ENCODE measurements around the gene GPC3.

GPC3 gene

GRCh38 chrX:133972916-133973315, 12.5 kb downstream of the GPC3 start:
- no peak for DNase-seq (ENCODE audit: low read depth, low spot score)
- H3K27ac ChIP-seq = no peak overlapping the region

- no peak for DNase-seq (ENCODE audit: low read depth, low spot score)
- no peak overlapping the region for H3K27ac ChIP-seq
Observed at GRCh38 chrX:133971586-133971985, 13.8 kb downstream of the GPC3 start.

DNA sequence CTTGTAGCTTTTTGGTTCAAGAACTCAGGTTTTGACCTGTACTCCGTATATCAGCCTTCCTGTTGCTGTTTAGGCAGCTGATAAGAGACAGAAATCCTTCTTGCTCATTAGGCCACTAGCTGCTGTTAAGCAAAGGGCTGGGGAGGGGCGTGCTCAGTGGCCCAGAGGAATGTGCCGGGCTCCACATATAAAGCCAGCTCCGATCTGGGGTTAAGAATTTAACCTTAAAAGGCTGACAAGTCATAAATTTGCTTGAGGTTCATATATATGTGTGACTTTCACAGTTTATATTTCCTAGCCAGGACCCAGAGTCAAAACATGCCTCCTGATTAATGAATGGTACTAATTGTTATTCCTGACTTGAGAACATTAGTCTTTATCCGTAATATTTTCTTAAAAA, 15.3 kb downstream of the GPC3 start:
- DNase-seq (ENCODE audit: low read depth, low spot score) = no peak
- no peak overlapping the region for H3K27ac ChIP-seq

- no peak for DNase-seq (ENCODE audit: low read depth, low spot score)
- H3K27ac ChIP-seq = no peak overlapping the region
Observed at GRCh38 chrX:133969191-133969590, 16.2 kb downstream of the GPC3 start.

DNA sequence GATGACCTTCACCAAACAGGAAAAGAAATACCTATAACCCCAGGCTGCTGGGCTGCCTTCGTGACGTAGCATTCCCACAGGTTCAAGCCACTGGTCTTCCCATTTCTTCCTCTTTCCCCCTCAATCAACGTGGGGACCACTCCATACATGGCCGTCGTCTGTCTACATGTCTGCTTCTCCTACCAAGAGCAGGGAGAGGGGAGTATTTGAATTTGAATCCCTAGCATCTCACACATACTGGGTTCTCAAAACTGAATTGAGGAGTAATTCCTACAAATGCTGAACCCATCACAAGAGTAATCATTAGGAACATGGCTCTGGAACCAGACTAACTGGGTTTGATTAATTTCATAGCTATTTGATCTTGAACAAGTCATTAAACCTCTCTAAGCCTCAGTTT, 17.3 kb downstream of the GPC3 start:
- H3K27ac ChIP-seq = no peak overlapping the region
- DNase-seq (ENCODE audit: low read depth, low spot score) = no peak

DNA sequence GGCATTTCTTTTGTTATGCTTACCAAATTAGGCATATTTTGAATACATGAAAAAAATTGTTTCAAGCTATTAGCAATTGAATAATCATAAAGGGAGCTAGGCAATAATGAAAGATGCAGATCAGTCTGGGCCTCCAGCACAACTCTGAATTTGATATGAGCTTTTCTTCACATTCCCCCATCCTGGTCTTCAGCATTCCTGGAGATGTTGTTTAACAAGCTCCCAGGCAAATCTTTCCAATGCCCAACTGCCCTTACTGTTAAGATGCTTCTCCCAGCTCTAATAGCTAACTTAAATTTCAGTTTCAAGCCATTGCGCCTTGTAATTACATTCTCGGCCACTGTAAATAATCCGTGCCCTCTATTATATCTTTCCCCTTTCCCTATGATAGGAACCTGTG, 19.2 kb downstream of the GPC3 start:
- H3K27ac ChIP-seq = no peak overlapping the region
- DNase-seq (ENCODE audit: low read depth, low spot score) = no peak

DNA sequence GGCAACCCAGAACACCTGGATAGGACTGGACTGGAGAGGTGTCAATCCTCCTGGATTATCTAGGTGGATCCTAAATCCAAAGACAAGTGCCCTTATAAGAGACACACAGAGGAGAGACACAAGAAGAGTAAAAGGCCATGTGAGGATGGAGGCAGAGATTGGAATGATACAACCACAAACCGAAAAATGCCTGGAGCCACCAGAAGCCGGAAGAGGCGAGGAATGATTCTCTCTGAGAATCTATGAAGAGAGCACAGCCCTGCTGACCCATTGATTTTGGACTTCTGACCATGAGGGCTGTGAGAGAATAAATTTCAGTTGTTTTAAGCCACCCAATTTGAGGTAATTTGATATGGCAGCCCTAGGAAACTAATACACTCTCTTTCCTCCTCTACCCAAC, 20.1 kb downstream of the GPC3 start:
- no peak for DNase-seq (ENCODE audit: low read depth, low spot score)
- H3K27ac ChIP-seq = no peak overlapping the region

- no peak for DNase-seq (ENCODE audit: low read depth, low spot score)
- H3K27ac ChIP-seq = no peak overlapping the region
Observed at GRCh38 chrX:133961046-133961445, 24.3 kb downstream of the GPC3 start.

- DNase-seq (ENCODE audit: low read depth, low spot score) = no peak
- H3K27ac ChIP-seq = no peak overlapping the region
Observed at GRCh38 chrX:133959972-133960371, 25.4 kb downstream of the GPC3 start.

GRCh38 chrX:133958997-133959688, 26.3 kb downstream of the GPC3 start:
- DNase-seq (ENCODE audit: low read depth, low spot score) = no peak
- H3K27ac ChIP-seq = no peak overlapping the region

DNA sequence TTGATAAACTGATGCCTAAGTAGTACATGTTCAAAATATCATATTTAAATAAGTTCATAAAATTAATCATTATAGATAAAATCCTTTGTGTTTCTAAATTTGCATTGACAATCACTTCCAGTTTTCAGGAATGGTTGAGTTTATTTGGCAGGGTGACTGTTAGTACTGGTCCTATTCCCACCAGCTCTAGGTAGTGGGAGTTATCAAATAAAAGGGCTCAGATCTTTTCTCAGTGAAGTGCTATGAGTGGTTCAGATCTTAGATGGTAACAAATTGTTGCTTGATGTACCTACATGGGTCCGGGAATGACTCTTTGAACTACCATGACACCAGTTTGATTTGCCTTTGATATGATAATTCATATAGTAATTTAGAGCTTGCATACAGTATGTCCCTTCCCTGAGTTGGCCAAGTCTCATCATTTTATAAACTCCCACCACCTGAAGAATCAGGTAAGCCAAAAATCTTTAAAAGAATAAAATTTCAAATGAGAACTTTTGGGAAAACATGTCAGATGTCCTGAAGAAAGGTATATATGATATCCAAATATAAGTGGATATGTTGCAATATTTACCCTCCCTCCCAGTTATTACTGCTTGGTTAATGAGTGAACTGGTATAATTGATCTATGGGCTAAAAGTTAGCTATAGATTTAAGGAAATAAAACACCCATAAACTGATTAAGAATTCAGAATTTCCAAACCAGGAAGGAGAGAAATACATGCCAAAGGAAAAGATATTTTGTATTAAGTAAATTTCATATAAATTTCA, 28.6 kb downstream of the GPC3 start:
- DNase-seq (ENCODE audit: low read depth, low spot score) = no peak
- H3K27ac ChIP-seq = no peak overlapping the region

GRCh38 chrX:133953785-133954355, 31.5 kb downstream of the GPC3 start:
- DNase-seq (ENCODE audit: low read depth, low spot score) = no peak
- H3K27ac ChIP-seq = no peak overlapping the region

- no peak for DNase-seq (ENCODE audit: low read depth, low spot score)
- H3K27ac ChIP-seq = no peak overlapping the region
Observed at GRCh38 chrX:133953078-133953477, 32.3 kb downstream of the GPC3 start.

DNA sequence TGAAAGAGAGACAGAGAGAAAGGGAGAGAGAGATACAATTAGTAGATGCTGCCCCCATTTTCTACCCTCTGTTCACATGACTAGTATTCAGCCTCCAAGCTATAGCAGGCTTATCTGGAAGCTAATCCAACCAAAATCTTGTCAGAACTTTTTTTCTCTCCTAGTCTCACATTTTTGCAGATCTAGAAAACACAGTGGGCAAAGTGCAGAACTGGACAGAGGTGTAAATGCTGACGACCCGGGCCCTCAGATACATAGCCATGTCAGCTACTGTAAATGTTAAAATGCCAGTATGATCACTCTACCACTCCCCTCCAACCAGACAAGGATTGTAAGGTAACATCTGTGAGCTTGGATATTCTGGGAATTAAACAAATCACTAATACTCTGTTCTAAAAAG, 34.3 kb downstream of the GPC3 start:
- no peak overlapping the region for H3K27ac ChIP-seq

DNA sequence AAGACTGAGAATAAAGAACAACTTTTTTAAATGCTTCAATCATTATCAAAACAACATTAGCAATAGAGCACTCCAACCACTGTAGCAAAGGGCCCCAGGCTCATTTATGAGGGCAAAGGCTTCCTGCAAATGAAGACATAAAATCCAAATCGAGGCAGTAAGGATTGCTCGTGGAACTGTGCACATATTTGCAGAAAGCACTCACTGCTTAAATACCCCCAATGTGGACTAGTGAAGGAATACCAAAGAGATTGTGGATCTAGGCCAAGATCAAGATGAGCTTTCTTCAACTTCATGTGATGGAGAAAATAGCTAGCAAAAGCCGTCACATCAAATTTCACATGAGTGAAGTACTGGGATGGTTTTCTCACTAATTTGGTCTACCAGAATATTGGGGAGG, 35.2 kb downstream of the GPC3 start:
- H3K27ac ChIP-seq = no peak overlapping the region
- no peak for DNase-seq (ENCODE audit: low read depth, low spot score)

More for the DNA sequence above, 34.3 kb downstream of the GPC3 start:
- no peak for DNase-seq (ENCODE audit: low read depth, low spot score)

DNA sequence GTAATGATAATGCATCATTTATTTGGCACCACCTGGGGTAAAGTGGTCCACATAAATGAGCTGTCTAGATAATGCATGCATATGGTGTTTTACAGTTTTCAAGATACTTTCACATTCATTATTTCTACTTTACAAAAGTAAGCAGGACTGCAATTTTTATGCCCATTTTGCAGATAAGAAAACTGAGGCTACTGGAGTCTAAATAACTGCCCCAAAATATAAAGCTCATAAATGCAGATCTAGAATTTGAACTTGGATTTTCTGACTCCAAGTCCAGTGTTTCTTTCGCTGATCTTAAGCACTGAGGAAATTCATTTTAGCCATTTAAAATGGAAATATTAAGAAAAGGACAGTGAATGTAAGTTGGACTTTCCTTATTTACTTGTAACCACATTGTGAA, 36.5 kb downstream of the GPC3 start:
- no peak overlapping the region for H3K27ac ChIP-seq
- DNase-seq (ENCODE audit: low read depth, low spot score) = no peak

GRCh38 chrX:133947996-133948395, 37.4 kb downstream of the GPC3 start:
- no peak for DNase-seq (ENCODE audit: low read depth, low spot score)
- H3K27ac ChIP-seq = no peak overlapping the region

- no peak for DNase-seq (ENCODE audit: low read depth, low spot score)
- no peak overlapping the region for H3K27ac ChIP-seq
Observed at GRCh38 chrX:133947022-133947421, 38.4 kb downstream of the GPC3 start.

DNA sequence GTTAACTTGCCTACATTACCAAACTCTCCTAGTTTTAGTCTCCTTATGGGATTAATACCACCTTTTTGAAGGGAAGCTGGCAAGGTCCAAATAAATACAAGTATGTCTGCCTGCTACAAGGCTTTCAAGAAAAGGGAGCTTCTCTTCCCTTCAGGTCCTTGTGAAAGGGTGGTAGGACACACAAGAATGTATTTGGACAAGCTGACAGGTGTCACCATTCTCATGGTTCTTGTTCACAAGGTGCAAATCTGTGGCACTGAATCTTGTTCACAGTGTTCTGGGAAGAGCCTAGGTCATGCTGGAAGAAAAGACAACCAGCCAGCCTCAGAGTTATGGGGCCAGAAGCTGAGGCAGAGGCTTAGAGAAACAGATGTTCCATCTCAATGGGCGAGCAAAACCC, 41.9 kb downstream of the GPC3 start:
- DNase-seq (ENCODE audit: low read depth, low spot score) = no peak
- no peak overlapping the region for H3K27ac ChIP-seq

- DNase-seq (ENCODE audit: low read depth, low spot score) = no peak
- H3K27ac ChIP-seq = no peak overlapping the region
Observed at GRCh38 chrX:133939655-133940302, 45.6 kb downstream of the GPC3 start.

DNA sequence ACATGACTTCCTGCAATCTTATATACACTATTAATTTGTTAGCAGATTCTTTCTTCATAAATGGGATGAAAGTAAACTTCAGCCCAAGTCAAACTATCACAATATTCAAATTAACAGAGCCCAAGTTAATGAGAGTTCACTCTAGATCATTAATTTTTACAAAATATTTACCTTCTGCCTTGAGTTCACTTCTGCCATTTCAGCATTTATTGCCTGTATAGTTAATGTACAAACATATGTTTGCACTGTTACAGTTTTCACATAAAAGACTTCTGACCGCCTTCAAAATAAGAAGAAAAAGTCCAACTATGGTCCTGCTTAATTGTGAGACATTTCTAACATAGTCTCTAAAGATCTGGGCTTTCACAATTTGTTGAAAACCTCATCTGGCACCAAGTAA, 46.9 kb downstream of the GPC3 start:
- no peak overlapping the region for H3K27ac ChIP-seq
- no peak for DNase-seq (ENCODE audit: low read depth, low spot score)

All from epithelial cell of prostate (primary cell).